ENCODE measurements around the gene IQSEC2. TPM values are rescaled to one million over a fixed set of nuclear protein-coding genes. Genes with fewer than 3 reads are reported as not detected.

IQSEC2 gene
- total and polyA plus RNA-seq, 7 donors: 8.2 to 63.8 (median 41.5) TPM

GRCh38 chrX:53323196-53323595 is 41.8 kb upstream of the IQSEC2 start:
- H3K4me1 ChIP-seq: no peaks in the 10 kb centered on the region
- H3K9me3 ChIP-seq: no peaks in the 10 kb centered on the region
- no peaks in the 10 kb centered on the region for H3K36me3 ChIP-seq (ENCODE audit: insufficient read depth in 1 of 2, low read depth in 1 of 2)
- ATAC-seq (no peak), DNase-seq (no peak)
- no peak overlapping the region for H3K27ac ChIP-seq
- intact Hi-C loops (cut with DNase I): no loop called here
- H3K4me3 ChIP-seq: no peak overlapping the region
- TF ChIP-seq CTCF (IDR thresholded peaks at IDR 0.05): no peak
- peaks cover 0 to 90% (median 0%) of the 10 kb centered on the region in 3 donors for H3K27me3 ChIP-seq (ENCODE audit: insufficient read depth in 3 of 3, low read length in 2 of 3)
- 21 to 27% (median 26%) methylated on average over 5 of the region's 5 CpGs for WGBS, 3 donors

GRCh38 chrX:53321943-53322497 is 40.6 kb upstream of the IQSEC2 start:
- ATAC-seq (no peak), DNase-seq (no peak)
- no peak overlapping the region for H3K27ac ChIP-seq
- H3K4me1 ChIP-seq: no peaks in the 10 kb centered on the region
- H3K27me3 ChIP-seq (ENCODE audit: insufficient read depth in 3 of 3, low read length in 2 of 3): peaks cover 0 to 88% (median 0%) of the 10 kb centered on the region in 3 donors
- peak overlapping the region; percentile 68 for H3K4me3 ChIP-seq
- 16 to 18% (median 17%) methylated on average over 6 of the region's 6 CpGs for WGBS, 3 donors
- no peaks in the 10 kb centered on the region for H3K36me3 ChIP-seq (ENCODE audit: insufficient read depth in 1 of 2, low read depth in 1 of 2)
- TF ChIP-seq CTCF (IDR thresholded peaks at IDR 0.05): no peak
- intact Hi-C loops (cut with DNase I): no loop called here
- no peaks in the 10 kb centered on the region for H3K9me3 ChIP-seq

GRCh38 chrX:53321230-53321942 is 40.0 kb upstream of the IQSEC2 start:
- H3K36me3 ChIP-seq (ENCODE audit: insufficient read depth in 1 of 2, low read depth in 1 of 2): no peaks in the 10 kb centered on the region
- DNase-seq (peak in 1 of 2 donors; percentile 25), ATAC-seq (peak; percentile 49 to 70 (median 63))
- no peak overlapping the region for H3K27ac ChIP-seq
- 2 to 8% (median 7%) methylated on average over 5 to 22 of the region's 56 CpGs for WGBS, 3 donors
- TF ChIP-seq CTCF (IDR thresholded peaks at IDR 0.05): no peak
- no peaks in the 10 kb centered on the region for H3K9me3 ChIP-seq
- intact Hi-C loops (cut with DNase I): no loop called here
- peaks cover 0 to 83% (median 0%) of the 10 kb centered on the region in 3 donors for H3K27me3 ChIP-seq (ENCODE audit: insufficient read depth in 3 of 3, low read length in 2 of 3)
- peak overlapping the region; percentile 68 for H3K4me3 ChIP-seq
- no peaks in the 10 kb centered on the region for H3K4me1 ChIP-seq

- ATAC-seq: peak; percentile 17 to 64 (median 58)
- no peak for TF ChIP-seq CTCF (IDR thresholded peaks at IDR 0.05)
- H3K4me1 ChIP-seq: no peaks in the 10 kb centered on the region
- peak; percentile 23 to 60 for DNase-seq
- H3K27ac ChIP-seq: no peak overlapping the region
- 0 to 2% (median 0%) methylated on average over 26 to 75 of the region's 75 CpGs for WGBS, 3 donors
- H3K4me3 ChIP-seq: peak overlapping the region; percentile 68
- peaks cover 0 to 76% (median 0%) of the 10 kb centered on the region in 3 donors for H3K27me3 ChIP-seq (ENCODE audit: insufficient read depth in 3 of 3, low read length in 2 of 3)
- no peaks in the 10 kb centered on the region for H3K9me3 ChIP-seq
- H3K36me3 ChIP-seq (ENCODE audit: insufficient read depth in 1 of 2, low read depth in 1 of 2): no peaks in the 10 kb centered on the region
- intact Hi-C loops (cut with DNase I): no loop called here
These were observed 39.3 kb upstream of the IQSEC2 start for GRCh38 chrX:53320543-53321229.

Data from psoas muscle (tissue), 8 donors.